ENCODE measurements around the gene CORIN.
"Not testable (repeated sequence)": the region's sequence is repeated elsewhere in the genome, so short reads cannot be mapped to it uniquely, and the experiment has no call there.

Gene CORIN

GRCh38 chr4:47763279-47763678 lies 74.6 kb downstream of the CORIN start:
- no peak for FAIRE-seq

- FAIRE-seq, result no peak
These were observed 75.2 kb downstream of the CORIN start for GRCh38 chr4:47762376-47763266.

GRCh38 chr4:47753316-47753715 lies 84.6 kb downstream of the CORIN start:
- FAIRE-seq, result not testable (repeated sequence)

DNA sequence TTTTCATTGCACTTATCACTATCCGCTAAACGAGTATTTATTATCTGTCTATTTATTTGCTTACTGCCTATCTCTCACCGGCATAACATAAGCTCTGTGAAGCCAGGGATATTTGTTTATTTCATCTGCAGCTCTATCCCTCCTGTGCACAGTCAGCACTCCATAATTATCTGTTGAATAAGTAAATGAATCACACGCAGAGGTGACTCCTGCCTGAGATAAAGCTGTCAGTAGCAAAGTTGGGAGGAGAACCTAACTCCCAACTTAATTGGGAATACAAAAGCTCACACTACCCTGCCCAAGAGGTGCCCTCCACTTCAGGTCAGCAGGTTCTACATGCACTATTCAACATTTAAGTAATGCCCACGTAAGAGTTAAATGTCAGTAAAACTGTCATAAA lies 85.7 kb downstream of the CORIN start:
- FAIRE-seq, result no peak

GRCh38 chr4:47750788-47751187 lies 87.1 kb downstream of the CORIN start:
- FAIRE-seq, result no peak

DNA sequence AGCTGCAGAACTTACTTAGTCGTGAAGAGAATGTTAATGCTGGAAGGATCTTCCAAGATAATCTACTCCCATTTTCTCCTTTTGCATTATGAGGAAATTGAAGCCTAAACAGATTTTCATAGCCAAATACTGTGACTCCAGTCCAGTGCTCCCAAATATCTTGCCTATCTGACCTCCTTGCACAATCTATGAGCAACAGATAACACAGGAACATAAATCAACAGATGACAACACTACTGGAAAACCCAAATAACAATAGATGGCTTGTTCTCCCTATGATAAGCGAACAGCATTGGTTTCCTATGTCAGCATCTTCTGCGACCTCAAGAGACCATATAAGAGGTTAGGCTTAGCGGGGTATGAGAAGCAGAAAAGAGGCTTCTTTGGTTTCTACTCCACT lies 88.0 kb downstream of the CORIN start:
- no peak for FAIRE-seq

GRCh38 chr4:47749060-47749459 lies 88.8 kb downstream of the CORIN start:
- FAIRE-seq, result no peak

GRCh38 chr4:47747846-47748494 lies 89.9 kb downstream of the CORIN start:
- no peak for FAIRE-seq

- FAIRE-seq, result no peak
These were observed 90.7 kb downstream of the CORIN start for GRCh38 chr4:47747211-47747610.

DNA sequence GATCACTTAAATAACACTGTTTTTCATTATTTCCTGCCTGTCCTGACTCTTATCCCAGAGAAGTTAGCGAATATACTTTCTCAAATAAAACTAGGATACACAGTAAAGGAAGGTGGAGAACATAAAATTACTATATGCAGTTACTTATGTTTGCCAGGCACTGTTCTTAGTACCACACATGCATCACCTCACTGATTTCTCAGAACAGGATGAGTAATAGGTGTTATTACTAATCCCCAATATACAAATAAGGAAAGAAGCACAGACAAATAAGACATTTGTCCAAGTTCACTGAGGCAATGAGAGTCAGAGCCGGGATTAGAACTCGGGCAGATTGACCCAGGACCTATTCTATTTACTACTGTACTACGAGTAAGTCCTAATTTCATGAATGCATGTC lies 91.7 kb downstream of the CORIN start:
- no peak for FAIRE-seq

DNA sequence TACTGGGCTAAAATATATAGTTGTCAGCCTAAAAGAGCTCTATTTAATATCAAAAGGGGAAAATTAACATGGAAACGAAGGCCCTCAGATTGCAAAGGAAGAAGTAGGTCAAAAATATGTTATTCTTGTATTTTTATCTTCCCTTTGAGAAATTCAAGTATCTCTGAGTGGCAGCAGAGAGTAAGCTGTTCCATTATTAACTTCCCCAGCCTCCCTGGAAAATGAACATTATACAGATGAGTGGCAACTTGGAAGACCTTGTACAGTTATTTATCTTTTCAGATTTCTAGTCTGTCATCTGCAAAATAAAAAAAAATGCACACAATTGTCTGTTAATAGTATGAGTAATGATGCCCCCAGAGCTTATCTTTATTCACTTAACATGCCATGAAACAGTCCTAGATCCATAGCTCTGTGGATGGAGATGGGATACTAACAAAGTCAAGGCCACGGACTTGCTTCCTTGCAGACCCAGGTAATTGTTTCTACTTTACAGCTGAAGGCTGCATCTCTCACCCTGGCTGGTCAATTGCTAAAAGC lies 93.0 kb downstream of the CORIN start:
- FAIRE-seq, result no peak

DNA sequence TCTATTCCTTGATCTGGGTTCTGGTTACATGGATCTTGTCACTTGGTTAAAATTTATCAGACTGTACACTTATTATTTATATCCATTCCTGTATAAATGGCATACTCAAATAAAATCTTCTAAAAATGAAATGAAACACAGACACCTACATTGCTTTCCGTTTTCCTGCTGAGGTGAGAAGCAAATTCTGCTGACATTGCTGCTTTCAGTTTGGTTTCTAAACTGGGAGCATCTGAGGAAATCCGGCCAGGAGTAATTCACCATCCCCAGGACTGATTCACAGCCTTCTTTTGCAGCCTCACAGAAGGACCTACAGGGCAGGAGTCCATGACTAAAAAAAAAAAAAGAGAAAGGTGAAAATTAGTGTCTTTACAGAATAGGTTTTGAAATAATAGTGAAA lies 93.6 kb downstream of the CORIN start:
- no peak for FAIRE-seq

GRCh38 chr4:47741200-47741599 lies 96.7 kb downstream of the CORIN start:
- FAIRE-seq, result no peak

GRCh38 chr4:47737326-47737725 lies 100.5 kb downstream of the CORIN start:
- no peak for FAIRE-seq

DNA sequence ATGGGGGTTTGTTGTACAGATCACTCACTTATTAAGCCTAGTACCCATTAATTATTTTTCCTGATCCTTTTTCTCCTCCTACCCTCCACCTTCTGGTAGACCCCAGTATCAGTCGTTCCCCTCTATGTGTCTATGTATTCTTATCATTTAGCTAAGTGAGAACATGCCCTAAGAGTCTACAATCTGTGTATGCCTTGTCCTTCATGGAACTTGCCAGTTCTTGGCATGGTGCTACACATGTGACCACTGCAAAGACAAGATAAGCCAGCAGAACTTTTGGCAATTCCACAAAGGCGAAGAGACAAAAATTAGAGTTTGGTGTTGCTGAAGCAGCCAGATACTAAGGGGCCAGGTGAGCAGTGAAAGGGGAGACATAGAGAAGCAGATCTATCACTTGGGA lies 101.3 kb downstream of the CORIN start:
- FAIRE-seq, result no peak

DNA sequence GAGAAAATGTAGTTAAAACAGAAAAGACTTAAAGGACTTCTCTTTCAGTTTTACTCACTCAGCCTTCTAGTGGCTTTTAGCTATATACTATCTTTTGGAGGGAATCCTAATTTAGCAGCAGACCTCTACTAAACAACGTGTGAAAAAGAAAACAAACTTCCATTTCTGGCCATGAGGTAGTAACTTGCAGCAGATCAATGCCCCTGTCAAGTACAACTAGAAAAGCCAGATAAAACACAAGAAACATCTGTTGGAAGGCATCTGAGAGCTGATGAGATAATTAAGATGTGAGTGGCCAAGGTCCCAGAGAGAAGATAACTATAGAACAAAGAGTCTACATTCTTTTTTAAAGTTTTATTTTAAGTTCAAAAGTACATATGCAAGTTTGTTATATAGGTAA lies 101.7 kb downstream of the CORIN start:
- FAIRE-seq, result no peak

- FAIRE-seq, result no peak
These were observed 104.3 kb downstream of the CORIN start for GRCh38 chr4:47733302-47734175.

- no peak for FAIRE-seq
These were observed 106.7 kb downstream of the CORIN start for GRCh38 chr4:47731182-47731581.

GRCh38 chr4:47729131-47729680 lies 108.7 kb downstream of the CORIN start:
- FAIRE-seq, result no peak

DNA sequence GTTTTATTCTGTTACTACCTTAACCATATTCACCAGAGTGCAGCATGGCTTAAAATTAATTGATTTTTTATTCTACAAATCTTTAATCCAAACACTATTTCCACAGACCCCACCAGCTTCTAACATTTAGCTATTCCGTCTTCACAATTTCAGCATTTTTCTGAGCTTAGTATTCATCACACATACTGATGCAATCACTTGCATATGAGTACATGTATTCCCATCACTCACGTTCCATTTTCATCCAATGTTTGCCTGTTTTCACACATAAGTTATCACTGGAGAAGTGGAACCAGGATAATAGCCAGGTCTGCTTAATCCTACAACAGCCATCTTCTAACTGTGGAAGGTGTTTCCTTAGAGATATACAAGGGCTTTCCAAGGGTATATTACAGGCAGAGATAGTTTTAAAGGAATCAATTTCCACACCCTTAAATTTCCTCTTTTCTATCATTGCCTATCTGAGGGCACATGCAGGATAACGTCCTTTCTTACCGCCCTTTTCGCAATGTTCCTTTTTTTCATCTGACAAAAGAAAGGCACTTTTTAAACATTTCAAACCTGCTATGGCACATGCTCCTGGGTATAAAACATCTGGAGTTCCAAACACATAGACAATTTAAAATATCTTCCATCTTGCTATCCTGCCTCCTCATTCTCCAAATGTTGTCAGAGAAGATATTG lies 115.8 kb downstream of the CORIN start:
- no peak for FAIRE-seq

GRCh38 chr4:47721485-47721884 lies 116.4 kb downstream of the CORIN start:
- no peak for FAIRE-seq

GRCh38 chr4:47720787-47721186 lies 117.1 kb downstream of the CORIN start:
- no peak for FAIRE-seq

Data from A204.1 (cell line).